HG03139 (cell line): Measurements from ENCODE around the gene CKAP4.

ENCODE experiments used
- ATAC-seq: cut with Tn5 transposase; IDR thresholded peaks from one replicate; pipeline ENCODE4 v1.9.1; 2021; ENCODE audit not compliant: unreplicated experiment

The CKAP4 gene

DNA sequence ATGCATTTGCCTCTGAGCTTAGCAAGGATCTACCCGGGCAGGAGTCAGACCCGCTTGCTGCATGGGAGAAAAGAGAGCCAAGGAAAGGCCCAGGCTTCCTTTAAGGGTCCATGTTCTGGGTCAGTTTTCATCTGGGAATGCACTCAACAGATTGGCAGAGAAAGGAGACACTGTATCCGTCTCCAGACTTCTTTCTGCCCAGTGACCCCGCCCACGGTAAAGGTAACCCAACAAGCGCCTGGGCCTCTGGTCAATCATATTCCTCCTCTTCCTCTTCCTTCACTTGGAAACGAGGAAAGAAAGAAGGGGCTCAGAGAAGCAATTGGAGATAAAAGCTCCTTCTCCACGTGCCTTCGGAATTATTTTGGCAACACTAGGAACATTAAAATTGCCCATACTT, 27.6 kb upstream of the CKAP4 start:
- ATAC-seq: no peak

DNA sequence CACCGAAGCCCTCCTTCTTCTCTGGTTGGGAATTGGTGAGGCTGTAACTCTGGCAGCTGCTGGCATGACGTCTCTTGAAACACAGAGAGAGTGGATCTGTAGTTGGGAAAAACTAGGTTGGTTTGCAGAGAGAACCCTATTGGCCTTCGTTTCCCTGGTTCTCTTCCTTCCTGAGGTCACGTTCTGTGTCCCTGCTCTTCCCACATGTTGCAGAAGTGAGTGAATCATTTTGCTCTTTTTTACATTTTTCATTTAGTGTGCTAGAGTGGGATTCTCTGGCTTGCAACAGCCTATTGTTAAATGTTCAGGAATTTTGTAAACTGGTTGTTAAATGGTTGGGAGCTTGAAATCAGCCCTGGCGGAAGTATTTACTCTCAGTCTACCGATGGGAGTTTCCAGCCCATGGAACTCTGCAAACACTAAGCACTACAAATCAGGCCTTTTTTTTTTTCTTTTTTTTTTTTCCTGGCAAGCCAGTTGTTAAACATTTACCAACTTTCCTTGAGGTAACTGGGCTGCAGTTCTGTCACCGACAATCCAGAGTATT, 26.8 kb upstream of the CKAP4 start:
- ATAC-seq: no peak

DNA sequence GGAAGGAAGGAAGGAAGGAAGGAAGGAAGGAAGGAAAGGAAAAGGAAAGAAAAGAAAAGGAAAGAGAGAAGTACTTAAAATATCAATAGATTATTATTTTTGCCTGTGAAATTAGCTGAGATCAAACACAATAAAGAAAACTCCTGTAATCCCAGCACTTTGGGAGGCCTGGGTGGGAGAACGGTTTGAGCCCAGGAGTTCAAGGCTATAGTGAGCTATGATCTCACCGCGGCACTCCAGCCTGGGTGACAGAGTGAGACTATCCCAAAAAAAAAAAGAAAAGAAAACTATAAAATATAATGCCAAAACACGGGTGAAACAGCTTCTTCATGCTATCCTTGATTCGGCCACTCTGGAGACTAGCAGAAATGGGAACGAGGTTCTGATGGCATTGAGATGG, 26.2 kb upstream of the CKAP4 start:
- no peak for ATAC-seq

DNA sequence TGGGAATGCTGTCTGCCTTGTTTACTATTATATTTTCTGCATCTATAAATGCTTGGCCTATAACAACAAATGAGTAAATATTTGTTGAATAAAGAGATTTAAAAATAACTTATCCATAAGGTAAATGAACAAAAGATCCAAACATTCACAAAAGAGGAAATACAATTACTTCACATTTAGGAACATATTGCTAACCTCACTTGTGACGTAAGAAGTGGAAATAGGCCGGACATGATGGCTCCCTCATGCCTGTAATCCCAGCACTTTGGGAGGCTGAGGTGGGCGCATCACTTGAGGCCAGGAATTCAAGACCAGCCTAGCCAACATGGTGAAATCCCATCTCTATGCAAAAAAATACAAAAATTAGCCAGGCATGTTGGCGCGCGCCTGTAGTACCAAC, 25.7 kb upstream of the CKAP4 start:
- no peak for ATAC-seq

DNA sequence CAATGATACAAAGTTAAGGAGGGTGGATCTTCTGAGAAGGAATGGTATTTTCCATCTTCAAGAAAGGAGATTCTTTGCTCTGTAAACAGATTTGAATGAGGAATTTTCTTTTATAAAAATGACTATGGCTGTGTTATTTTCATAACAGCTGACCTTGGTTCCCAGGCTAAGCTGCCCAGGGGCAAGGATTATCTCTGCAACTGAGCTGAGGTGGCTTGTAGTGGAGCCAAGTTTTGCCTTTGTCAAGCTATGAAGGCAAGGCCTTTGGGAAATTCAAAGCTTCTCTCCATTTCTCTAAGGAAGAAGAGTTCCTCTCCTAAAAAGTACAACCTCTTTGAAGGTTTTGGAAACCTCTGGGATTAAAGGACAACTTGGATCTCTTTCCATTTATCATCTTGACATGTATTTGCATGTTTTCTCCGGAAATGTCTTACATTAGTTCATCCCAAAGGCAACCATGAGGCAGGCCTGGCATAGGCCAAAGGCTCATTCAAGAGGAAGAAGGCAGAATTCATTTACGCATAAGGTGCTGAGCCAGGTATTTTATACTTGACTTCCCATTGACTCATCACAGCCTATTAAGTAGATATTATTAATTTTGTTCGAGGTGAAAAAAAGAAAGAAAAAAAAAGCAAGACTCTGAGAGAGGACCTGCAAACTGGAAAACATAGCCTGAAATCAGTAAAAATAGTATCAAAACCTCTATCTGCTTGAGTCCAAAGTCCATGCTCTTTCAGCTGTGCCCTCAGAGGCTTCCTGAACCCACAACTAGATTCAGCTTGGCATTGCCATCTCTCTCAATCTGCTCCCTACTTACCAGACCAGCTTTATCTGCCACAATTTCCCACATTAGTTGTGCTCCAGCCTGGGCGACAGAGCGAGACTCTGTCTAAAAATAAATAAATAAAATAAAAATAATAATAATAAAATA, 24.0 kb upstream of the CKAP4 start:
- ATAC-seq: no peak

DNA sequence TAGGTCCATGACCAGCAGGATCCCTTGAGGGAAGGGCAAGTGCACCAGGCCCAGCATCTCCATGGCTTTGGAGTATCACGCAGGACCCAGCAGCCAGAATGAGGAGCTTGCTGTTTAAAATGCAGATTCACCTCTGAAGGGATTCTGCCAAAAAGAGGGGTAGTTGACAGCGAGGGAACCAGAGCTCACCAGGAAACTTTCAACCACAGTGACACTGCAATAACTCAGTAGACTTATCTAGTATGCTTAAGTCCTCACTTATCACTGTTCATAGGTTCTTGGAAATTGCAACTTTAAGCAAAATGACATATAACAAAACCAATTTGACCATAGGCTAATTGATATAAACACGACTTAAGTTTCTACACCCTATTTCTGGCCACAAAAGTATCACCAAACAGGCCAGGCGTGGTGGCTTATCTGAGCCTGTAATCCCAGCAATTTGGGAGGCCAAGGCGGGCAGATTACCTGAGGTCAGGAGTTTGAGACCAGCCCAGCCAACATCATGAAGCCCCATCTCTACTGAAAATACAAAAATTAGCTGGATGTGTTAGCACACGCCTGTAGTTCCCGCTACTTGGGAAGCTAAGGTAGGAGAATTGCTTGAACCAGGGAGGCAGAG, 21.4 kb upstream of the CKAP4 start:
- ATAC-seq: no peak

DNA sequence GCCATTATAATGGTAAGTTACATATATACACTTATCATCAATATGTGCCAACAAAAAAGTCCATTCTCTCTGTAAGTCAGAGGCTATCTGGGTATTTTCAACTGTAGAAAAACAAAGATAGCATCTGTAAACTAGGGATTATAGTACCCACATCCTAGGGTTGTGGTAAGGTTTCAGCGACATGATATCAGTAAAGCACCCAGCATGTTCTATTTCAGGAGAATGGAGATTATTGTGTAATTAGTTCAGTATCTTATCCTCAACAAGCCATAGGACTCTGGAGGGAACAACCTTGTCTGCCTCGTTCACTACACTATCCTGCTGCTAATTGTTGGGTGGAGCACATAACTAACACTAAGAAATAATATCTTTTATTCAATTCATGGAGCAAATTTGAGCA, 19.7 kb upstream of the CKAP4 start:
- no peak for ATAC-seq

DNA sequence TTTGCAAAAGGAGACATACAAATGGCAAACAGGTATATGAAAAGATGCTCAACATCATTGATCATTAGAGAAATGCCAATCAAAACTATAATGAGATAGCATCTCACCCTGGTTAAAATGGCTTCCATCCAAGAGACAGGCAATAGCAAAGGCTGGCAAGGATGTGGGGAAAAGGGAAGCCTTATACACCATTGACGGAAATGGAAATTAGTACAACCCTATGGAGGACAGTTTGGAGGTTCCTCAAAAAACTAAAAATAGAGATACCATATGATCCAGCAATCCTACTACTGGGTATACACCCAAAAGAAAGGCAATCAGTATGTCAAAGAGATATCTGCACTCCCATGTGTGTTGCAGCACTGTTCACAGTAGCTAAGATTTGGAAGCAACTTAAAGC, 17.3 kb upstream of the CKAP4 start:
- ATAC-seq: no peak

DNA sequence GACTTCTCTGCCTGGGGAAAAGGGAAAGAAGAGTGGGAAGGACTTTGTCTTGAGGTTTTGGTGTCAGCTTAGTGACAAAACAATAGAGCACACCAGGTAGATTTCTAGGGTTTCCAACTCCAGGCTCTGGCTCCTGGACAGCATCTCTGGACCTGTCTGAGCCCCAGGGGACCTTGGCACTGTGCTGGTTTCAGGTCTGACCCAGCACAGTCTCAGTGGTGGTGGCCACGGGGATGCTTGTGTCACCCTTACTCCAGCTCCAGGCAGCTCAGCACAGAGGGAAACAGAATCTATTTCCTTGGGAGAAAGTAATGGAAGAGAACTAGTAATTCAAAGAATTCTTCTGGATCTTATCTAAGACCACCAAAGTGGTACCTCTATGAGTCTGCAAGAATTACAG, 11.1 kb upstream of the CKAP4 start:
- ATAC-seq: no peak

DNA sequence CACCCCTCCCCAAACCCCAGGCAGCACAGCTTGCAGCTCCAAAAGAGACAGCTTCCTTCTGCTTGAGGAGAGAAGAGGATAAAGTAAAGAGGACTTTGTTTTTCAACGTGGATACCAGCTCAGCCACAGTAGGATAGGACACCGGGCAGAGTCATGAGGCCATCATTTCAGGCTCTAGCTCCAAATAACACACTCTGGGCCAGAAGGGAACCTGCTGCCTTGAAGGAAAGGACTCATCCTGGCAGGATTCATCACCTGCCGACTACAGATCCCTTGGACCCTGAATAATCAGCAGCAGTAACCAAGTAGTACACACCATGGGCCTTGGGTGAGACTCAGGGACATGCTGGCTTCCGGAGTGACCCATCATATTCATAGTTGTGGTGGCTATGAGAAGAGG, 10.4 kb upstream of the CKAP4 start:
- no peak for ATAC-seq

DNA sequence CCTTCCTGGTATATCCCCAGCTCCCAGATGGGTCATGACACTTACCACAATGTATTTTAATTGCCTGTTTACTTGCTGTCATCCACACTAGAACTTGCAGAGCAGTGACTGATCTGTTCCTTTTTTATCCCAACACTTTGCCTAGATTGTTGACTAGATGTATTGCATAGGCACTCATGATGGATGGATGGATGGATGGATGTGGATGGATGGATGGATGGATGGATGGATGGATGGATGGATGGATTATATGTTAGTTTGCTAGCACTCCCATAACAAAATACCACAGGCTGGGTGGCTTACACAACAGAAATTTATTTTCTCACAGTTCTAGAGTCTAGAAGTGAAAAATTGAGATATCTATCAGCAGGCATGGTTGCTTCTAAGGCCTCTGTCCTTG, 8.7 kb upstream of the CKAP4 start:
- no peak for ATAC-seq

DNA sequence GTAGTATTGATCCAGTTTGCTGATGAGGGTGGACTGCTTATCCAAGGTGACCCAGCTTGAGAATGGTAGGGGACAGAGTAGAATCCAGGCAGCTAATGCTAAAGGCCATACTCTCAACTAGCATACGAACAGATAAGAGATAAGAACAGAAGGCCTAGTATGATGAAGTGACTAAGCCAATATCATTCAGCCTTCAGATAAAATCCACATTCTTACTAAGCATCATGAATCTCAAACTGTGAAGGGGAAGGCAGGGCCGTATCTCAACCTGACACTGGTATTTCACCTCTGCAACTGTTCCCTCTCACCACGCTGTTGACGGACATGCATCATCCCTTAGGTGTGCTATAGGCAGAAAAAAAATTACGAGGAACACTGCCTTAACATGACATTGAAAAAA, 8.1 kb upstream of the CKAP4 start:
- no peak for ATAC-seq

DNA sequence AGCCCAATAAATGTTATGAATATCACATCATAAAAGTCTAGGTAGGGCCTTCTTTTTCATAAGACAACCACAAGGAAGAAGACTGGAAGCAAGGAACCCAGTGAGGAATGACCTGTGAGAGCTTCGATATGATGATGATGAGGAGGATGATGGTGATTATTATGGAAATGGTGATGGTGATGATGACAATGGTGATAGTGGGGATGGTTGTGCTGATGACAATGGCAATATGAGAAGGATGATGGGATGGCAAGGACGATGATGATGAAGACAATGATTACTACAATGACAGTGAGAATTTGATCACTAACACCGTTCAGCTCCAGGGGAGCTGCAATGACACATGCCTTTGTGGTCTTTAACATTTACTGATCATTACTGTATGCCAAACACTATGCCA, 7.7 kb upstream of the CKAP4 start:
- ATAC-seq: no peak

DNA sequence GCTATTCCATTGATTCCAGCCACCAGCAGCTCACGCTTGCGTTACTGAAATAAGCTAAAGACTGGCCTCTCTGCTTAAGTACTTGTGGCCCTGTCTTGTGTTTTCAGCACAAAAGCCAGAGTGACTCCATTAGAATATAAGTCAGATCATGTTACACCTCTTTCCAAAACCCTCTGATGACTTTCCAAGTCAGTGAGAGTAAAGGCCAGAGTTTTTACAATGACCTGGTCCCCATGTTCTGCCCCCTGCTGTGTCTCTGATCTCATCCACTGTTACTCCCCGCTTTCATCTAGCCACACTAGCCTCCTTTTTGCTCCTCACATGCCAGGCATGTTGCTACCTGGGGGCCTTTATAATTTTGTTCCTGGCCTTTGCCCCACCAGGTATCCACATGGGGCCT, 6.9 kb upstream of the CKAP4 start:
- ATAC-seq: no peak

DNA sequence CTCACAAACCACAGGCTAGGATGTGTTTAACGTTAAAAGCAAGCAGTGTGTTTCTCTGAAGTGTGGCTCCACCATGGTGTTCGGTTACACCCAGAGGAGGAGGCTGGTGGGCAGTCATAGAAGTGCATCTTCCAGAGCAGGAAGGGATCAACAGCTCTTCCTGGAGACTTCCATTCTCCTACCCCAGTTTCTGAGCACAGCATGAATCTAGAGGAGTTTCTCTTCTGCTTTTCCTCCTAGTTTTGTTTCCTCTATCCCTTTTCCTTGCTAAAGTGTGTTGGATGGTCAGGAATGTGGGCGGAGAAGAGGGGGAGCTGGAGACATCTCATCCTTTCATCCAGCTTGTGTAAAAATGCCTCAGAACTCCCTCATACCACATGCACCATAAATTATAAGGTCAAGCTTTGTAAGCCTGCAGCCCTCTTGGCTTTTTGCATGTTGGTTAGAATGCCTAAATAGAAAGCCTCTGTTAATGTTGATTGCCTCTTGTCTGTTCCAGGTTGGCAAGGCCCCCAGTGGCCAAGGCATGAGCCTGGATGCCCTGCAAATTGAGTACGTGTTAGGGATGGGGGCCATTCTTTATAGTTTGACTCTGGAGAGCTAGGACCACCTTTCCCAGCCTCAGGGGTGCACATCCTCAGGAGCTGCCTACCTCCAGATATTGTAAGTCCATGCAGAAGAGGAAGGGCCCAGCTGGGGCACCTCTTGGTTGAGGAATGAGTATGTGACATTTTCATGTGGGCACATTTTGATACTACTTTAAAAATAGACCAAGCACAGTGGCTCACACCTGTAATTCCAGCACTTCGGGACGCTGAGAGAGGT, 4.0 kb upstream of the CKAP4 start:
- ATAC-seq: no peak

DNA sequence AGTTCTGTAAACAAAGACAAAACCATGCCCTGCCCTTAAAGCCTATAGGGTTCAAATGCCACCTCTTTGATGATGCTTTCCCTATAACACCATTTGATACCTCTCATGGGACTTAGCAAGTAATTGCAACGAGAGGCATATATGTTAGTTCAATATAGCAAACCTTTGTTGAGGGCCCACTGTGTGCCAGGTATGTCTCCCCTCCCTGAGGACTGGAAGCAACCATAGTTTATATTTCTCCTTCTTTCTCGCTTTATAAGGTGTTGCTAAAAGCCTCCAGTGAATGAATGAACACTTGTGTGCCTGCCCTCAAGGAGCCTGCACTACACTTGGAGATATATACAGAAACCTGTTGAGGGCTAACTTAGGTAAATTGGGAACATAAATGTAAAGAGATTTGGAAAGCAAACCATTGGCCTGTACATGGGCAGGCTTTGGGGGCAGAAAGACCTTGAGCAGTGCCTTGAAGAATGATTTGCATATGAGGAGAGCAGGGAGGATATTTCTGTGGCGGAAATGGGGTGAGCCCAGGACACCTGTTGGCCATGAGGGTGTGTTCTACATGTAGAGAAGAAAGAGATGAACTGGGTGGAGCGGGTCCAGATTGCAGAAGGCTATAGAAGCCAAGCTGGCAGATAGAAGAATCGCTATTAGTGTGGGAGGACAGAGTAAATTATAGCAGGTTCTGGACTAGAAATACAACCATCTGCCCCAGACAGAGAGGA, 1.8 kb upstream of the CKAP4 start:
- peak; percentile 67 for ATAC-seq

DNA sequence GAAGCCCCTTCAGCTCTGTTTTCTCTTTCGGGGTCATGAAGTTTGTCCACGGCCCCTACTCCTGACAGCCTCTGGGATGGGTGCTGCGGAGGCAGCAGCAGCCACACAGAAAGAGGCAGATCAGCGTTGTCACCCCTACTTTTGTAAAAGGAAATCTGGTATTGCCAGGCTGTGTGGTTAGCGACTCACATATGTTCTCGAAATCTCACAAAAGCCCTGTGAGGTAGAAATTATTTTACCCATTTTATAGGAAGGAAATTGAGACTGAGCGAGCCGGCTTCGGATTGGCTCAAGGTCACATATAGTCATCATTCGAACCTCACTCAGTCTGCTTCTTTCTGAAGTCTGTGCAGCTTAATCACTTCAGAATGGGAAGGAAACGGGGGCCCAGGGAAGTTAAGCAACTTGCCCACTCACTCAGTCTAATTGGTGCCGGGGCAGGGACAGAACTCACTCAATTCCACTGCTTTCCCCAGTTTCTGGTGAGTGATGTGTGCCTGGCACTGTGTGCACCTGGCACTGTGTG, 1.1 kb upstream of the CKAP4 start:
- no peak for ATAC-seq

DNA sequence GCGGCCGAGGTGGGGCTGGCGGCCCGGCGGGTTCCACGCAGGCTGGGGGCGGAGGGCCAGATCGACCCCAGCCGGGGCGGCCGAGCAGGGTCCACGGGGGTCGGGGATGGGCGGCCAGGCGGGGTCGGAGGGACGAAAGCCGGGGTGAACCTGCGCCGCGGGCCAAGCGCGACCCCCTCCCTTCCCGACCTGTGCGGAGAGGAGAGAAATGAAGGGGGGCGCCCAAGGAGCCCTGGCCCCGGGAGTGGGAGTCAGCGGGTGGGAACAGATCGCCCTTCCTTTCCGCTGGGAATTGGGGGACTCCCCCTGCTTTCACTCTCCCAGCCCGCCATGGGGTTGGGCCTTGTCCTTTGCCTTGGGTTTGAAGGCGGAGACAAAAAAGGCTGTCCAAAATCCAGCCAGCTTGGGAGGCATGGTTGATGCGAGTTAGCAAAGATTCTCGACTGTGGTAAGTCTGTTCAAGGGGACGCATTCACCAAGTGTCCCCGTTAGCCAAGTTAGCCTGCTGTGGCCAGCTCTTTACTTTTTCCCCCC, 559 bp upstream of the CKAP4 start:
- ATAC-seq: no peak

DNA sequence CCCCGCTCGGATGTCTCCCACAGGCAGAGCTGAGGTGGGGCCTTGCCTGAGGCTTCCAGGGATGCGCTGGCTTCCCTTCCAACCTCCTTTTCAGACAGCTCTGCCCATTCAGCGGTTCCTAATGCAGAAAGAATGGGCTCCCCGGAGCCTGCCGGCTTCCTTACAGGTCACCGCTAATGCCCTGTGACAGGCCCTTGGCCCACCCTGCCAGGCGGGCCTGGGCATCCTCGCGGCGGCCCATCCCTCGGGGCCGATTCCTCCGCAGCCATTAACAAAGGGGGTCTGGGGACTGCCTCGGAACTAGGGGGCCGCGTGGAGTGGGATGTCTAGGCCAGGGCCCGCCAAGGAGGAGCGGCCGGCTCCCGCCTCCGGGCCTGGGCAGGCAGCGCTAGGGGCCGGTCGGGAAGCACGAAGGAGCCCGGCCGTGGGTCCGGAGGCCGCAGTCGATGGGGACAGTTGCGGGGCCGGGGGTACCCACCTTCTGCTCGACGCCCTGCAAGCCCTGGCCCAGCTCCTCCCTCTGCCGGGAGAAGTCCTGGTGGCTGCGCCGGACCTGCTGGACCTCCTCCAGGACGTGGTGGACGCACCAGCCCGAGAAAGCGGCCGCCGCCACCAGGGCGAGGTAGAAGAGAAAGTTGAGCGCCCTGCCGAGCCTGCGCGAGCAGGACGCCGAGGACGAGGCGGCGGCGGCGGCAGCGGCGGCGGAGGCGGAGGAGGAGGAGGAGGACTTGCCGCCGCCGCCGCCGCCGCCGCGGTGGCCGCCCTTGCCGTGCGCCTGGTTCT, 738 bp downstream of the CKAP4 start:
- peak; percentile 21 for ATAC-seq

DNA sequence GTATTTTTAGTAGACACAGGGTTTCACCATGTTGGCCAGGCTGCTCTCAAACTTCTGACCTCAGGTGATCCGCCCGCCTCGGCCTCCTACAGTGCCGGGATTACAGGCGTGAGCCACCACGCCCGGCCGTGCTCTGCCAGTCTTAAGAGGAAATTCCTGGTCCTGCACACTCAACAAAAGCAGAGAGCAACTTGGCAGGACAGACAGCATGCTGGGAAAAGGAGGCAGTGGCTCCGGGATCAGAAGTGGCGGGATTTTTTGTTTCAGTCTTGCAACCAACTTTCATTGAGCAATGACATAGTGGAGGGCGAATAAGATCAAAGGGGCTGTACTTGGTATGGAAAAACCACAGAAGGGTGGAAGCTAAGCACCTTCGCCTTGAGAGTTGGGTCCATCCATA, 2.1 kb downstream of the CKAP4 start:
- ATAC-seq: no peak
